ENCODE measurements around the gene CYP27B1. TPM values are rescaled to one million over a fixed set of nuclear protein-coding genes. Genes with fewer than 3 reads are reported as not detected.

Gene CYP27B1
- total RNA-seq, 4 donors from 2014 or later, result 3.0 TPM; not detected in 3

- Histone ChIP-seq H3K27ac (no peak overlapping the region), H3K4me3 (peak overlapping the region in 2 of 4 donors; percentile 33 to 37), H3K36me3 (peaks cover 0 to 11% (median 0%) of the 10 kb centered on the region in 3 donors), H3K27me3 (peaks cover 0 to 42% of the 10 kb centered on the region in 2 donors), H3K9me3 (no peaks in the 10 kb centered on the region), H3K4me1 (peaks cover 0 to 49% (median 25%) of the 10 kb centered on the region in 4 donors)
- DNase-seq (ENCODE audit: low spot score in 2 of 2), result no peak
- WGBS, 2 donors, result 55 to 56% methylated on average over 14 of the region's 14 CpGs
- TF ChIP-seq POLR2A (IDR thresholded peaks at IDR 0.05) (no peak), CTCF (IDR thresholded peaks at IDR 0.05) (peak in 1 of 5 experiments; percentile 19)
These were observed 24.8 kb downstream of the CYP27B1 start for GRCh38 chr12:57741844-57742738.

GRCh38 chr12:57741413-57741789 is 25.5 kb downstream of the CYP27B1 start:
- no peaks in the 10 kb centered on the region for H3K9me3 ChIP-seq
- peaks cover 0 to 4% (median 0%) of the 10 kb centered on the region in 3 donors for H3K36me3 ChIP-seq
- peaks cover 0 to 52% (median 30%) of the 10 kb centered on the region in 4 donors for H3K4me1 ChIP-seq
- H3K27me3 ChIP-seq, result peaks cover 2 to 49% of the 10 kb centered on the region in 2 donors
- peak overlapping the region in 2 of 4 donors; percentile 33 to 37 for H3K4me3 ChIP-seq
- 47 to 50% methylated on average over 1 of the region's 1 CpG for WGBS, 2 donors
- no peak for DNase-seq (ENCODE audit: low spot score in 2 of 2)
- TF ChIP-seq POLR2A (IDR thresholded peaks at IDR 0.05) (no peak), EP300 (IDR thresholded peaks at IDR 0.05) (no peak), CTCF (IDR thresholded peaks at IDR 0.05) (no peak)
- no peak overlapping the region for H3K27ac ChIP-seq

GRCh38 chr12:57740656-57741412 is 26.0 kb downstream of the CYP27B1 start:
- Histone ChIP-seq H3K27me3 (peaks cover 4 to 55% of the 10 kb centered on the region in 2 donors), H3K4me1 (peaks cover 0 to 52% (median 34%) of the 10 kb centered on the region in 4 donors), H3K36me3 (no peaks in the 10 kb centered on the region), H3K4me3 (no peak overlapping the region), H3K27ac (no peak overlapping the region), H3K9me3 (no peaks in the 10 kb centered on the region)
- TF ChIP-seq CTCF (IDR thresholded peaks at IDR 0.05) (no peak), EP300 (IDR thresholded peaks at IDR 0.05) (no peak), POLR2A (IDR thresholded peaks at IDR 0.05) (no peak)
- WGBS, 2 donors, result 56 to 73% methylated on average over 5 of the region's 5 CpGs
- DNase-seq (ENCODE audit: low spot score in 2 of 2), result no peak

GRCh38 chr12:57739914-57740538 is 26.9 kb downstream of the CYP27B1 start:
- H3K27me3 ChIP-seq, result peaks cover 7 to 63% of the 10 kb centered on the region in 2 donors
- DNase-seq (ENCODE audit: low spot score in 2 of 2), result no peak
- no peak overlapping the region for H3K4me3 ChIP-seq
- 31 to 41% methylated on average over 10 of the region's 10 CpGs for WGBS, 2 donors
- no peaks in the 10 kb centered on the region for H3K9me3 ChIP-seq
- H3K36me3 ChIP-seq, result no peaks in the 10 kb centered on the region
- TF ChIP-seq CTCF (IDR thresholded peaks at IDR 0.05), result no peak
- TF ChIP-seq POLR2A (IDR thresholded peaks at IDR 0.05), result no peak
- TF ChIP-seq EP300 (IDR thresholded peaks at IDR 0.05), result no peak
- peaks cover 0 to 54% (median 33%) of the 10 kb centered on the region in 4 donors for H3K4me1 ChIP-seq
- H3K27ac ChIP-seq, result no peak overlapping the region
